Right lobe of liver (tissue), 4 donors: ENCODE data around the gene ARFIP1.

Source experiments
- CTCF ChIP-seq, 4 donors: fragments of 200-600 bp in 3 of 4; fragments of 450-650 bp in 1 of 4; IDR thresholded peaks; one replicate each; pipeline versions ENCODE4 v1.5.1 to v1.8.0; 2016 to 2022; ENCODE audit warnings: antibody characterized with exemption in 4 of 4, mild to moderate bottlenecking in 2 of 4
- POLR2A ChIP-seq: fragments of 450-650 bp; IDR thresholded peaks from one replicate; pipeline ENCODE4 v1.6.1; 2017; ENCODE audit warnings: antibody characterized with exemption, mild to moderate bottlenecking
- donor health status: DM: no; HTN: no; CAD: no.
- donor health status: DM: no; HTN: no; CAD: no.
- donor health status: DM: no; HTN: yes; CAD: no.

GRCh38 chr4:152817331-152817730 lies 37.6 kb downstream of the ARFIP1 start:
- TF ChIP-seq CTCF (IDR thresholded peaks at IDR 0.05): no peak
- no peak for TF ChIP-seq POLR2A
